ENCODE data around the gene RHBDF2. TPM values are rescaled to one million over a fixed set of nuclear protein-coding genes. Genes with fewer than 3 reads are reported as not detected.

RHBDF2 gene
- polyA plus RNA-seq, 1 donor = 6.8 TPM

DNA sequence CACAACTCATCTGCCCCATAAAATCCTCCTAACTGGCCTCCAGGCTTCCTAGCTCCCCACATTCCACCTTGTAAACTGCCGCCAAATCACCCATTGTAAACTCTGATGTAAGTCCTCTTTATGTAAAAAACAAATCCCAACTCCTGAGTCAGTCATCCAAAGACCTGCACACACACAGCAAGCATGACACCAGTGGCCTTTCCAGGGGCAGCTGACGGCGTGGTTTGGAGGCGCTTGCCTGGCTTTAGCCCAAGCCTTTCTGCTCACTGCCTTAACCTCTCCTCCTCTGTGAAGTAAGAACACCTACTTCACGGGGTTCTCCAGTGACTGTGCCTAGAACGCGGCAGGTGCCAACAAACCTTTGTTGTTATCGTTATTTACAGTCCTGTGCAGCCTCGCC lies 62.3 kb downstream of the RHBDF2 start:
- DNase-seq (ENCODE audit: low read depth) = no peak

DNA sequence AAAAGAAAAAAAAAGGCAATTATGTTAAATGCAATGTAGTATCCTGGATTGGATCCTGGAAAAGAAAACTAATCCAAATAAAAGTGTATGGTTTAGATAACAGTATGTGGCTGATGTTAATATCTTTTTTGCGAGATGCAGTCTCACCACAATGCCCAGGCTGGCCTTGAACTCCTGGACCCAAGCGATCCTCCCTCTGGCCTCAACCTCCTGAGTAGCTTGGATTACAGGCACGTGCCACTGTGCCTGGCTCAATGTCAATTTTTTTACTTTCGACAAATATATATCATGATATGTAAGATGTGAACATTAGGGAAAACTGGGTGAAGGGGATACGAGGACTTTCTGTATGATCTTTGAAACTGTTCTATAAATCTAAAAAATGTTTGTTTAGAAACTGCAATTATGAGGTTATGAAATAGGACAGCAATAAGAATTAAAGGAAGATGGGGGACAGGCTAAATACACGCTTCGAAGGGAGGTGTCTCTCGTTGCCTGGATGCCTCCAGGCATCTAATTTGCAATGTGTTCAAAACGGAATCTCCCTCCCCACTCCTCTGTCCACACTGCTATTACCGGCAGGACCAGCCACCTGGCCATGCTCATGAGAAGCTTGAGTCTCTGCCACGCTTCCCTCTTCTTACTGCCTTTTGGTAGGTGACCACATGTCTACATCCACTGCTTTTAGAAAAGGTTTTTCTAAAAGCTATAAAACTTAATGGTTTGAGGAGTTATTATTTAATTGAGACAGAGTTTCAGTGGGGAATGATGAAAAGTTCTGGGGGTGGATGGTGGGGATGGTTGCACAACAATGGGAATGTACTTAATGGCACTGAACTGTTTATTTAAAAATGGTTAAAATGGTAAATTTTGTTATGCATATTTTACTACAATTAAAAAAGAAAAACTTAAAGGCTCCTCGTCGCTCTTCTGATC lies 63.5 kb downstream of the RHBDF2 start:
- no peak for DNase-seq (ENCODE audit: low read depth)

DNA sequence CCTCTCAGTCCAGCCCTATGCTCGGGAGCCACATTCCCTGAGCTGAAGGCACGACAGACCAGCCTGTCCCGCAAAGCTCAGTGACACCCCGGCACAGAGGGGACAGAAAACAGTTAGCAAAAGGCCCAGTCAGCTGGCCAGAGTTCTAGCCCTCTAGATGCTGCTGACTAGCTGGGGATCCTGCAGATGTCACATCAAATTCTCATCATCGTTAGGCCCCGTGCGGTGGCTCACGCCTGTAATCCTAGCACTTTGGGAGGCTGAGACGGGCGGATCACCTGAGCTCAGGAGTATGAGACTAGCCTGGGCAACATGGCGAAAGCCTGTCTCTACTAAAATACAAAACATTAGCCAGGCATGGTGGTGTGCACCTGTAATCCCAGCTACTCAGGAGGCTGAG lies 65.5 kb downstream of the RHBDF2 start:
- no peak for DNase-seq (ENCODE audit: low read depth)

DNA sequence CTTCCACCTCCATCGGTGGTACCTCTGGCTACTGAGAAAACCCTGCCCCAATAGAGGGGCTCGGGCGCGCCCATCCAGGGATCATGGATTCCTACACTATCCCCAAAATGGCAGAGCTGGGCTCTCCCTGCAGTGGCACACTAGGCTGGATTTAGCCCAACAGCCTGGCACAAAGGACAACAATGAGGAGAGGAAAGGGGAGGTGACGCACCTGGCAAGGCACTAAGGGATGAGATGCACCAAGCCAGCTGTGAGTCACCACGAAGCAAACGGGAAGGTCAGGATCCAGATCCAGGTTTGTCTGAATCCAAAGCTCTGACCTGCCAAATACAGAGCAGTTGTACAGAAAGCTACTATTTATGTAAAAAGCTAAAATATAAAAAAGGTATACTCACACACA lies 66.4 kb downstream of the RHBDF2 start:
- DNase-seq (ENCODE audit: low read depth) = no peak

DNA sequence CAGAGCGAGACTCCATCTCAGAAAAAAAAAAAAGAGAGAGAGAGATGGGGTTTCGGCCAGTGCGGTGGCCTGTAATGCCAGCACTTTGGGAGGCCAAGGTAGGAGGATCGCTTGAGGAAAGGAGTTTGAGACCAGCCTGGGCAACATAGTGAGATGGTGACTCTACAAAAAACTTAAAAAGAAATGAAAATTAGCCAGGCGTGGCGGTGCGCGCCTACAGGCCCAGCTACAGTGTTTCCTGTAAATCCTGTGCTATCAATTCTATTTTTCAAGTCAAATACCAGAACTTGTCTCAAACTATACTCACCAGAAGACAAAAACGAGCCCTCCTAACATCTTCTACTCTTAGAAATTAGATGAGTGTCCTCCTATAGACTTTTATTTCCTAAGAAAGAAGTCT lies 67.5 kb downstream of the RHBDF2 start:
- DNase-seq (ENCODE audit: low read depth) = no peak

DNA sequence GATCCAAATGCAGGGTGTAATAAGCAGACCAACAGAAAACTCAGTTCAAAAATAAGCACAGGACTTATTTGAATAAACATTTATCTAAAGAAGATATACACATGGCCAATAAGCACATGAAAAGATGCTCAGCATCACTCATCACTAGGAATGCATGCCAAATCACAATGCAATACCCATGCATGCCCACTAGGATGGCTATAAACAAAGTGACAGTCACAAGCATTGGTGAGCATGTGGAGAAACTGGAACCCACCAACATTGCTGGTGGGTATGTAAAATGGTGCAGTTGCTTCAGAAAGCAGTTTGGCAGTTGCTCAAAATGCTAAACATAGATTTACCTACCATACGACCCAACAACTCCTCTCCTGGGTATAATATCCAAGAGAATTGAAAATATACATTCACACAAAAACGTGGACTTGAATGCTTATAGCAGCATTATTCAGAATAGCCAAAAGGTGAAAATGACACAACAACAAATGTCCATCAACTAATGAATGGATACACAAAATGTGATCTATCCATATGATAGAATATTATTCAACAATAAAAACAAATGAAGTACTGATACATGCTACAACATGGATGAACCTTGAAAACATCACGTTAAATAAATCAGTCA lies 68.4 kb downstream of the RHBDF2 start:
- no peak for DNase-seq (ENCODE audit: low read depth)

DNA sequence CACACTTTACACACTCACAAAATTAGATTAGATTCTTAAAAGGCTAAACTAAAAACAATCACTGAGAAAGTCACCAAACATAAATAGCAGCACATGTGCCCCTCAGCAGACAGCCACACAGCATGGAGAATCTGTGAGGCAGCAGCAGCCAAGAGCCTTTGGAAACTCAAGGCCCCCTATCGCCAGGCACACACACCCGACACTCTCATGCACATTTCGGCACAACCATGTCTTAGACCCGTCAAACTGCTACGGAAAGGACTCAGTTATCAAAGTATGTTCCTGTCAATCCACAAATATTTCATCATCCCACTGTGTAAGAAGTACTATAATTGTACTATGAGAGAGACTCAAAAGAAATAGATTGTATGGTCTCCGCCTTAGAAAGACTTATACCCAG lies 69.2 kb downstream of the RHBDF2 start:
- DNase-seq (ENCODE audit: low read depth) = no peak

DNA sequence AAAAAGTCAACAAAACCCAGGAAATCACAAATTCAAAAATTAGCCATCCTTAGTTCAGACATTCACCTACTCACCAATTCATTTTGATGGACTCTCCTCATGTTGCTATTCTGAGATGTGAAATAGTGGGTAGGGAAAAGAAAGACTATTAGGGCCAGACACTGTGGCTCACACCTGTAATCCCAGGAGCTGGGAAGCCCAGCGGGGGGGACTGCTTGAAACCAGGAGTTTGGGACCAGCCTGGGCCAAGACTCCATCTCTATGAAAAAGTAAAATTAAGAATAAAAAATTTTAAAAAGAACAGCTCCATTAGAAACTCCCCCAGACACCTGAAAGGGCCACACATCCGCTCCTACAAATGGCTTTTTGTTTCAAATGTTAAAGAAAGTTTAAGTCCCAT lies 69.7 kb downstream of the RHBDF2 start:
- DNase-seq (ENCODE audit: low read depth) = no peak

DNA sequence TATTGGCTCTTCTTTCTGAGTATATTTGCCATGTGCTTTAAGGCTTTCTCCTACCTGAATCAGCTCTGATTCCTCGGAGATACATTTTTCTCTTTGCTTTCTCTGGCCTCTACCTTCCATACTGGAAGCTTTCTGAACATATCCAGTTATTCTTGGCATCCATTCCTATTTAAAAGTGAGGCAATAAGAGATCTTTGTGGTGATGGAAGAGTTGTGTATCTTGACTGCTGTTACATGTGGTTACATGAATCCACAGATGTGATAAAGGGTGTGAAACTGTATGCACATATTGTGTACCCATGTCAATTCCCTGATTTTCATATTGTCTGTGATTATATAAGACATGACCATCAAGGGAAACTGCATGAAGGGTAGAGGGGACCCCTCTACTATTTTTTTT lies 72.7 kb downstream of the RHBDF2 start:
- no peak for DNase-seq (ENCODE audit: low read depth)

DNA sequence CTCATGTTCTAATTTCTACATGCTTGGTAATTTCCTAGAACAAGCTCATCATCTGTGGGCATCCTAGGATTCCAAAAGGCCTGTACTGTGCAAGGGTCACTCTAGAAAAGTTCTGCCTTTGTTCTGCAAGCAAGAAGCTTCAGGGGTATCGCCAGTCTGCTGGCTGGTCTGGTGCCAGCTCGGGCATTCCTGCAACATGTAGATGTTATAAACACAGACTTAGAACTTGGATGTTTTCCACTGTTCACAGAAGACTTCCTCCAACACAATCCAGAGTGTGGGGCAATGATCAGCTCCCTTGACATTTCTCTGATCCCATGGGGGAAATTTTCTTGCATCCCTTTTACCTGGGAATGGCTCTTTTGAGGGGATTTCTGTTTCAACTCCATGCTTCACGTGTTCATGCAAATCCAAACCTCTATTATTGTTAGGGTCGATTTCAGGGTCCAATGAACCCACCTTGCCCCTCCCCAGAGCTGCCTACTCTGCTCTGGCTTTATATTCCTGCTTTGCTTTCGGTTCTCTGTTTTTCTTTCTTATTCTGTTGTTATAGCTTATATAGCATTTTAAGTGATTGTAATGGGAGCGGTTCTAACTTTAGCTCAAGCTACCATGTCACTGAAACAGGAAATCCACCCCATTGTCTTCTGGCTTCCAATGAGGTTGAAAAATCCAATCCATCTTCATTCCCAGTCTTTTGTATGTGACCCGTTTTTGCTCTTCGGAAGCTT lies 73.6 kb downstream of the RHBDF2 start:
- no peak for DNase-seq (ENCODE audit: low read depth)

DNA sequence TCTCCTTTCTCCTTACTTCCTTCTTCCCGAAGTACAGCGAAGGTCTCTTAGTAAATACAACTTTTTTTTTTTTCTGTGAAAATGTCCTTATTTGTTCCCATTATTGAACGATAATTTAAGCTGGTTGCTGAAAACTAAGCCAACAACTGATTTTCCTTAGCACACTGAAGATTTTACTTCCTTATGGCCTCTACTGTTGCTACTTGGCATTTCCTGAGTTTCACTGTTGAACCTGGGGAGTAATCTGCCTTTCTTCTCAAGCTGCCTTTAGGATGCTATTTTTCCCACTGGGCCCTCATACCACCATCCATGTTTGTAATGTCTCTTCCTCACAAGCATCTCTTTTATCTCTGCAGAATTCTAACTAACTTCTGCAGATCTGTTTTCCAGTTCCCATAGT lies 74.4 kb downstream of the RHBDF2 start:
- no peak for DNase-seq (ENCODE audit: low read depth)

DNA sequence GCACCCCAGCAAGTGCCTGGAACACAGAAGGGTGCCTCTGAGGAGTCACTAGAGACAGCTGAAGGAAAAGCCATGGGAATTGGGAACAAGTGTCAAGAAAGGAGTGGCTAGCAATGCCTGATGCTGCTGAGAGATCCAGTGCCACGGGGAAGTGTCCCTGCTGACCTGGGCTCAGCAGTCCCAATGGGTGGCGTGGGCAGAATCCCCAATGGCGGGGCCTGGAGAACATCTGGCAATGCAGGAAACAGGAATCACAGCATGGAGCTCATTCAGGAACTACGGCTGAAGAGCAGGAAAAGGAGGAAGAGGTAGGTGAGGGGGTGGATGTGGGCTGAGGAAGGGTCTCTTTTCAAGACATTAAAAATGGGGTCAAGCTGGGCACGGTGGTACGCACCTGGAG lies 78.4 kb downstream of the RHBDF2 start:
- no peak for DNase-seq (ENCODE audit: low read depth)

DNA sequence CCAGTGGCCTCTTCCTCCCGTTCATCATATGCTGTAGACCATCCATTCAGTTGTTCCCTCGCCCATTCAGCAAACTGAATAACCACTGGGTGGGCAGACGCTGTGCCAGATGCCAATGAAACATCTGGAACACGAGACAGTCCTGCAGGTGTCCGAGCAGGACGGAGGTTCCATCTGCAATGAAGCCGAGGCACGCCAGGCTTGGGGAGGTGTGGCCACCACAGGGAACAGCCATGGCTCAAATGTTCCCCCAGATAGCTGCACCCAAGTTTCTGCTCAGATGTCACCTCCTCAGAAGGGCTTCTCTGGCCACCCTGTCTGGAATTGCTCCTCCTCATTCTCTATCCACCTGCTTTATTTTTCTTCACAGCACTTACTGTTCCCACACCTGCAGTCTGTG lies 78.8 kb downstream of the RHBDF2 start:
- no peak for DNase-seq (ENCODE audit: low read depth)

DNA sequence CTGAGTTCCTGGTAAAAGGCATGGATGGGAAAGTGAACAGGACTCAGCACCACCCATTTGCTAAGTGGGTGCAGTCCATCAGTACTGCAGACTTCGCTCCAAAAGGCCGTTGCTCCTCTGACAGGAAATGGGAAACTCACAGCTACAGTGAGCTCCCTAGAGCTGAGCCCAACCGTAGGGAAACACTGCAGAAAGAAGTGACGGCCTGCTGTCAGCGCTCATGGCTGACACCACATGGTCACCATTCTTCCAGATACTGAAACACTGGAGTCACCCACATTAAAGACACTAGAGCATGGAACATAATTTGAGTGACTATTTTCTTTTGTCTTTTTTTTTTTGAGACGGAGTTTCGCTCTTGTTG lies 80.2 kb downstream of the RHBDF2 start:
- no peak for DNase-seq (ENCODE audit: low read depth)

Other genes starting within 250 kb of the RHBDF2 start
- gene UBALD2, start 236.1 kb downstream of the RHBDF2 start, polyA plus RNA-seq (ENCODE audit: insufficient read length) = 18.3 TPM
- gene QRICH2, start 193.1 kb downstream of the RHBDF2 start, polyA plus RNA-seq (ENCODE audit: insufficient read length) = 3.5 TPM
- gene PRPSAP1, start 147.5 kb downstream of the RHBDF2 start, polyA plus RNA-seq (ENCODE audit: insufficient read length) = 31.5 TPM
- 1.7 TPM for gene SPHK1, start 116.8 kb downstream of the RHBDF2 start, polyA plus RNA-seq (ENCODE audit: insufficient read length)
- gene UBE2O, start 48.3 kb downstream of the RHBDF2 start, polyA plus RNA-seq (ENCODE audit: insufficient read length) = 14.1 TPM
- gene AANAT, start 33.8 kb downstream of the RHBDF2 start, polyA plus RNA-seq (ENCODE audit: insufficient read length) = 0.37 TPM
- gene CYGB, start 36.3 kb upstream of the RHBDF2 start, polyA plus RNA-seq (ENCODE audit: insufficient read length) = 16.4 TPM
- 4.8 TPM for gene PRCD, start 38.6 kb upstream of the RHBDF2 start, polyA plus RNA-seq (ENCODE audit: insufficient read length)
- gene ST6GALNAC2, start 84.4 kb upstream of the RHBDF2 start, polyA plus RNA-seq (ENCODE audit: insufficient read length) = 3.3 TPM
- gene ST6GALNAC1, start 142.3 kb upstream of the RHBDF2 start, polyA plus RNA-seq (ENCODE audit: insufficient read length) = 0.70 TPM
- gene MXRA7, start 209.5 kb upstream of the RHBDF2 start, polyA plus RNA-seq (ENCODE audit: insufficient read length) = 135 TPM
- 22.8 TPM for gene JMJD6, start 225.2 kb upstream of the RHBDF2 start, polyA plus RNA-seq (ENCODE audit: insufficient read length)
- 21.0 TPM for gene METTL23, start 225.4 kb upstream of the RHBDF2 start, polyA plus RNA-seq (ENCODE audit: insufficient read length)
- gene SRSF2, start 235.9 kb upstream of the RHBDF2 start, polyA plus RNA-seq (ENCODE audit: insufficient read length) = 182 TPM
- 38.3 TPM for gene MFSD11, start 236.7 kb upstream of the RHBDF2 start, polyA plus RNA-seq (ENCODE audit: insufficient read length)

All from forelimb muscle (tissue), 1 donor.